ENCODE measurements around the gene ESM1.

GRCh38 chr5:54994628-54995027, 9.2 kb upstream of the ESM1 start:
- TF ChIP-seq MAFK (IDR thresholded peaks at IDR 0.05; ENCODE audit: low read depth, low read length) (no peak), RFX5 (IDR thresholded peaks at IDR 0.05; ENCODE audit: borderline replicate concordance, low read depth, low read length) (no peak), TEAD4 (IDR thresholded peaks at IDR 0.05; ENCODE audit: low read depth, low read length) (no peak), GABPA (IDR thresholded peaks at IDR 0.05; ENCODE audit: borderline replicate concordance, insufficient read depth, low read length) (no peak), KDM5A (IDR thresholded peaks at IDR 0.05; ENCODE audit: low read length) (no peak), POLR2AphosphoS5 (IDR thresholded peaks at IDR 0.05; ENCODE audit: low read depth, low read length) (no peak), E2F6 (IDR thresholded peaks at IDR 0.05) (no peak), RBBP5 (IDR thresholded peaks at IDR 0.05; ENCODE audit: borderline replicate concordance, low read depth, low read length) (no peak), POLR2A (IDR thresholded peaks at IDR 0.05; ENCODE audit: control extremely low read depth in 1 of 2, low read depth in 2 of 2, low read length in 2 of 2) (no peak), CEBPB (IDR thresholded peaks at IDR 0.05; ENCODE audit: low read depth, low read length) (no peak), ZNF274 (IDR thresholded peaks at IDR 0.05; ENCODE audit: borderline replicate concordance, extremely low read depth, low read length) (no peak), JUN (IDR thresholded peaks at IDR 0.05; ENCODE audit: low read depth, low read length) (no peak)
- TF ChIP-seq, protein P1, sequence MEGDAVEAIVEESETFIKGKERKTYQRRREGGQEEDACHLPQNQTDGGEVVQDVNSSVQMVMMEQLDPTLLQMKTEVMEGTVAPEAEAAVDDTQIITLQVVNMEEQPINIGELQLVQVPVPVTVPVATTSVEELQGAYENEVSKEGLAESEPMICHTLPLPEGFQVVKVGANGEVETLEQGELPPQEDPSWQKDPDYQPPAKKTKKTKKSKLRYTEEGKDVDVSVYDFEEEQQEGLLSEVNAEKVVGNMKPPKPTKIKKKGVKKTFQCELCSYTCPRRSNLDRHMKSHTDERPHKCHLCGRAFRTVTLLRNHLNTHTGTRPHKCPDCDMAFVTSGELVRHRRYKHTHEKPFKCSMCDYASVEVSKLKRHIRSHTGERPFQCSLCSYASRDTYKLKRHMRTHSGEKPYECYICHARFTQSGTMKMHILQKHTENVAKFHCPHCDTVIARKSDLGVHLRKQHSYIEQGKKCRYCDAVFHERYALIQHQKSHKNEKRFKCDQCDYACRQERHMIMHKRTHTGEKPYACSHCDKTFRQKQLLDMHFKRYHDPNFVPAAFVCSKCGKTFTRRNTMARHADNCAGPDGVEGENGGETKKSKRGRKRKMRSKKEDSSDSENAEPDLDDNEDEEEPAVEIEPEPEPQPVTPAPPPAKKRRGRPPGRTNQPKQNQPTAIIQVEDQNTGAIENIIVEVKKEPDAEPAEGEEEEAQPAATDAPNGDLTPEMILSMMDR (IDR thresholded peaks at IDR 0.05; ENCODE audit: control extremely low read depth in 1 of 3, insufficient read depth in 1 of 3, low read depth in 1 of 3, low read length in 3 of 3): no peak
- TF ChIP-seq, protein P2, sequence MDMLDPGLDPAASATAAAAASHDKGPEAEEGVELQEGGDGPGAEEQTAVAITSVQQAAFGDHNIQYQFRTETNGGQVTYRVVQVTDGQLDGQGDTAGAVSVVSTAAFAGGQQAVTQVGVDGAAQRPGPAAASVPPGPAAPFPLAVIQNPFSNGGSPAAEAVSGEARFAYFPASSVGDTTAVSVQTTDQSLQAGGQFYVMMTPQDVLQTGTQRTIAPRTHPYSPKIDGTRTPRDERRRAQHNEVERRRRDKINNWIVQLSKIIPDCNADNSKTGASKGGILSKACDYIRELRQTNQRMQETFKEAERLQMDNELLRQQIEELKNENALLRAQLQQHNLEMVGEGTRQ (IDR thresholded peaks at IDR 0.05; ENCODE audit: low read length): no peak

Data from H1 (cell line).